T-helper 2 cell (primary cell): ENCODE measurements around the gene RNF121.
A peak's percentile ranks its signal among the peaks of the same experiment; 100 is the strongest.
"Not testable (repeated sequence)": the region's sequence is repeated elsewhere in the genome, so short reads cannot be mapped to it uniquely, and the experiment has no call there.

Experiments used
- DNase-seq, 5 experiments: peaks; one replicate each; pipeline versions ENCODE4 v3.0.0 to v3.0.0-alpha.2; 2012 to 2022
- total RNA-seq, 2 donors: gene quantifications; one replicate each; lab custom pipeline; 2026; lab: John Stamatoyannopoulos, UW

RNF121 gene
- 8.7 to 14.3 reads per million in 2 donors for total RNA-seq

- peak; percentile 93 to 98 (median 97) for DNase-seq
Observed at GRCh38 chr11:71928737-71929443, at the start of gene RNF121. RNF121 (plus strand) TSS chr11:71929046; CDS start chr11:71929062, 16 bp downstream.

- not testable (repeated sequence) for DNase-seq
Observed at GRCh38 chr11:71885806-71886205, 43.0 kb upstream of the RNF121 start.

- DNase-seq = not testable (repeated sequence)
Observed at GRCh38 chr11:71888335-71889010, 40.4 kb upstream of the RNF121 start.

GRCh38 chr11:71889181-71889872 lies 39.5 kb upstream of the RNF121 start:
- DNase-seq = not testable (repeated sequence)

GRCh38 chr11:71895961-71896360 lies 32.9 kb upstream of the RNF121 start:
- DNase-seq = no peak

GRCh38 chr11:71901137-71901536 lies 27.7 kb upstream of the RNF121 start:
- DNase-seq = not testable (repeated sequence)

GRCh38 chr11:71908218-71908617 lies 20.6 kb upstream of the RNF121 start:
- DNase-seq = no peak

GRCh38 chr11:71910775-71911174 lies 18.1 kb upstream of the RNF121 start:
- DNase-seq = not testable (repeated sequence)

- peak in 2 of 5 experiments; percentile 71 to 76 for DNase-seq
Observed at GRCh38 chr11:71911321-71911985, 17.4 kb upstream of the RNF121 start.

GRCh38 chr11:71911986-71912340 lies 16.9 kb upstream of the RNF121 start:
- not testable (repeated sequence) for DNase-seq

- peak in 1 of 5 experiments; percentile 12 for DNase-seq
Observed at GRCh38 chr11:71913756-71914526, 14.9 kb upstream of the RNF121 start.

GRCh38 chr11:71914617-71915189 lies 14.1 kb upstream of the RNF121 start:
- peak in 1 of 5 experiments; percentile 91 for DNase-seq

- DNase-seq = no peak
Observed at GRCh38 chr11:71917646-71918140, 11.2 kb upstream of the RNF121 start.

- peak; percentile 12 to 94 (median 65) for DNase-seq
Observed at GRCh38 chr11:71927820-71928736, 768 bp upstream of the RNF121 start, which contains the start of gene XNDC1N. XNDC1N (minus strand) TSS chr11:71928594; CDS start chr11:71923353, 5,241 bp downstream.

GRCh38 chr11:71929491-71929890 lies 645 bp downstream of the RNF121 start:
- DNase-seq = no peak

- DNase-seq = no peak
Observed at GRCh38 chr11:71930556-71931244, 1.9 kb downstream of the RNF121 start.

- no peak for DNase-seq
Observed at GRCh38 chr11:71931245-71931602, 2.4 kb downstream of the RNF121 start.

GRCh38 chr11:71933141-71933933 lies 4.5 kb downstream of the RNF121 start:
- no peak for DNase-seq

- peak in 1 of 5 experiments; percentile 19 for DNase-seq
Observed at GRCh38 chr11:71934213-71934612, 5.4 kb downstream of the RNF121 start.
